Neutrophil (primary cell): ENCODE results near the gene PIAS1.

Experiments used
- H3K27ac ChIP-seq: fragments of 200-600 bp; sonication (generic); 2 replicates; pipeline ENCODE4 v1.5.1; 2016; ENCODE audit warnings: mild to moderate bottlenecking, moderate library complexity
- H3K27me3 ChIP-seq: fragments of 200-600 bp; sonication (generic); 2 replicates; pipeline ENCODE4 v1.6.0; 2016; ENCODE audit warnings: mild to moderate bottlenecking
- H3K36me3 ChIP-seq: fragments of 200-600 bp; sonication (generic); 2 replicates; pipeline ENCODE4 v1.5.1; 2017
- H3K4me1 ChIP-seq, 2 experiments: fragments of 200-600 bp in 1 of 2; sonication (generic) in 1 of 2; 1 replicate in 1 of 2; 2 replicates in 1 of 2; pipeline versions ENCODE4 v1.5.1 to v1.6.1; 2013 to 2016; ENCODE audit warnings: low read depth in 1 of 2, low read length in 1 of 2, mild to moderate bottlenecking in 1 of 2, moderate library complexity in 1 of 2; ENCODE audit not compliant: control insufficient read depth in 1 of 2, insufficient read depth in 1 of 2
- H3K4me3 ChIP-seq, 2 experiments: fragments of 200-600 bp in 1 of 2; sonication (generic) in 1 of 2; 1 replicate in 1 of 2; 2 replicates in 1 of 2; pipeline ENCODE4 v1.5.1; 2013 to 2016; ENCODE audit warnings: low read depth in 1 of 2, low read length in 1 of 2, mild to moderate bottlenecking in 1 of 2, moderate library complexity in 1 of 2
- H3K9me3 ChIP-seq: fragments of 200-600 bp; sonication (generic); 2 replicates; pipeline ENCODE4 v1.5.1; 2016
- TF ChIP-seq, protein P1 (sequence below): fragments of 200-600 bp; sonication (generic); IDR thresholded peaks from 2 replicates; pipeline ENCODE4 v1.5.1; 2016; ENCODE audit warnings: antibody characterized with exemption

PIAS1 gene

DNA sequence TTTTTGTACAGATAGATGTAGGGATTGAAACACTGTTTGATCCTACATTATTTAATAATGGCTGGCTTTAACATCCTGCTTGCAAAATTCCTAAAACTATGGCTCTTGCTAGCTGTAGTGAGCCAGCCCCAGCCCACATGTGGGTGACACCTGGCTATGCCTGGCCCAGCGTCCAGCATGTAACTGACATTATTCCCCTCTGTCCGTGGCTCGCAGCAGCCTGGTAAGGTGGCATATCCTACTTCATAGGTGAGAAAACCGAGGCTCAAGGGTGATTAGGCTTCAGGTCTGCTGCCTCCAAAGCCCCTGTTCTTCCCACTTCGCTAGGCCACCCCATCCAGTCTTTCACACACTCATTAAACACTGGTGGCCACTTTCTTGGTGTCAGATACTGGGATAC is 149.4 kb downstream of the PIAS1 start:
- no peak overlapping the region for H3K4me3 ChIP-seq

GRCh38 chr15:68203956-68204355 is 149.8 kb downstream of the PIAS1 start:
- Histone ChIP-seq H3K27me3 (no peaks in the 10 kb centered on the region), H3K27ac (peak overlapping the region; percentile 94), H3K9me3 (no peaks in the 10 kb centered on the region), H3K4me1 (peaks cover 55 to 58% of the 10 kb centered on the region in 2 experiments), H3K36me3 (no peaks in the 10 kb centered on the region), H3K4me3 (no peak overlapping the region)
- TF ChIP-seq, protein P1, sequence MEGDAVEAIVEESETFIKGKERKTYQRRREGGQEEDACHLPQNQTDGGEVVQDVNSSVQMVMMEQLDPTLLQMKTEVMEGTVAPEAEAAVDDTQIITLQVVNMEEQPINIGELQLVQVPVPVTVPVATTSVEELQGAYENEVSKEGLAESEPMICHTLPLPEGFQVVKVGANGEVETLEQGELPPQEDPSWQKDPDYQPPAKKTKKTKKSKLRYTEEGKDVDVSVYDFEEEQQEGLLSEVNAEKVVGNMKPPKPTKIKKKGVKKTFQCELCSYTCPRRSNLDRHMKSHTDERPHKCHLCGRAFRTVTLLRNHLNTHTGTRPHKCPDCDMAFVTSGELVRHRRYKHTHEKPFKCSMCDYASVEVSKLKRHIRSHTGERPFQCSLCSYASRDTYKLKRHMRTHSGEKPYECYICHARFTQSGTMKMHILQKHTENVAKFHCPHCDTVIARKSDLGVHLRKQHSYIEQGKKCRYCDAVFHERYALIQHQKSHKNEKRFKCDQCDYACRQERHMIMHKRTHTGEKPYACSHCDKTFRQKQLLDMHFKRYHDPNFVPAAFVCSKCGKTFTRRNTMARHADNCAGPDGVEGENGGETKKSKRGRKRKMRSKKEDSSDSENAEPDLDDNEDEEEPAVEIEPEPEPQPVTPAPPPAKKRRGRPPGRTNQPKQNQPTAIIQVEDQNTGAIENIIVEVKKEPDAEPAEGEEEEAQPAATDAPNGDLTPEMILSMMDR = no peak

More for the DNA sequence above, 149.4 kb downstream of the PIAS1 start:
- Histone ChIP-seq H3K27me3 (no peaks in the 10 kb centered on the region), H3K9me3 (no peaks in the 10 kb centered on the region), H3K4me1 (peaks cover 51 to 53% of the 10 kb centered on the region in 2 experiments), H3K36me3 (no peaks in the 10 kb centered on the region), H3K27ac (no peak overlapping the region)
- TF ChIP-seq, protein P1 = no peak

GRCh38 chr15:68204361-68204760 is 150.2 kb downstream of the PIAS1 start:
- H3K36me3 ChIP-seq = no peaks in the 10 kb centered on the region
- no peaks in the 10 kb centered on the region for H3K27me3 ChIP-seq
- TF ChIP-seq, protein P1 = no peak
- H3K4me1 ChIP-seq = peaks cover 58 to 61% of the 10 kb centered on the region in 2 experiments
- H3K4me3 ChIP-seq = peak overlapping the region; percentile 64 to 65
- no peaks in the 10 kb centered on the region for H3K9me3 ChIP-seq
- H3K27ac ChIP-seq = peak overlapping the region; percentile 94

GRCh38 chr15:68204776-68205557 is 150.9 kb downstream of the PIAS1 start, which contains the start of gene CALML4:
CALML4 (minus strand) TSS chr15:68205332; CDS start chr15:68205247, 85 bp downstream.
- Histone ChIP-seq H3K4me3 (peak within 1 kb of the TSS; percentile 64 to 65), H3K4me1 (peaks cover 64 to 67% of the 10 kb centered on the region in 2 experiments), H3K27ac (peak within 1 kb of the TSS; percentile 94), H3K9me3 (no peaks in the 10 kb centered on the region), H3K27me3 (no peaks in the 10 kb centered on the region), H3K36me3 (no peaks in the 10 kb centered on the region)
- TF ChIP-seq, protein P1 = no peak

DNA sequence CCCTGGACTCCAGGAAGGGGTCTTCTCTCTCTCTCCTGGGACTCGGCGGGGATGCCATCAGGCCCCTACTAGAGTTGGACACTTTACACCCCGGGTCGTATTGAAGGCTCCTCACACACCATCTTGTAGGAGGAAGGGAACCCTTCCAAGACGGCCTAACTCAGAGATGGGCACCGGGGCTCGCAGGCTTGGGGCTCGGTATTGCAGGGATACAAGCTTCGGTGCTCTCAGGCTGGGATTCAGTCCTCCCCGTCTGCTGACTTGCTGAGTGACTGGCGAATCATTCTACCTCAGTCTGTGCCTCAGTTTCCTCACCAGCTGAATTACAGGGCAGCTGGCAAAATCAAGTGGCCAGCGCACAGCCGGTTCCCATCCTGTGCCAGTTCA is 151.4 kb downstream of the PIAS1 start:
- peak overlapping the region; percentile 94 for H3K27ac ChIP-seq
- TF ChIP-seq, protein P1 = no peak
- no peaks in the 10 kb centered on the region for H3K9me3 ChIP-seq
- H3K27me3 ChIP-seq = no peaks in the 10 kb centered on the region
- peak overlapping the region; percentile 64 to 65 for H3K4me3 ChIP-seq
- peaks cover 70 to 73% of the 10 kb centered on the region in 2 experiments for H3K4me1 ChIP-seq
- H3K36me3 ChIP-seq = no peaks in the 10 kb centered on the region
